Measurements from ENCODE around the gene HBEGF.

GRCh38 chr5:140287801-140288521 lies 58.4 kb downstream of the HBEGF start:
- TF ChIP-seq CTCF (IDR thresholded peaks at IDR 0.05) (no peak), POLR2A (IDR thresholded peaks at IDR 0.05) (no peak), POLR2AphosphoS5 (IDR thresholded peaks at IDR 0.05) (no peak)

Data from stomach (tissue), 4 donors.